HG03097 (cell line): ENCODE data around the gene MORN1.

Experiments
- ATAC-seq: cut with Tn5 transposase; IDR thresholded peaks from one replicate; pipeline ENCODE4 v1.9.1; 2021; ENCODE audit not compliant: unreplicated experiment, low FRiP score

MORN1 gene

DNA sequence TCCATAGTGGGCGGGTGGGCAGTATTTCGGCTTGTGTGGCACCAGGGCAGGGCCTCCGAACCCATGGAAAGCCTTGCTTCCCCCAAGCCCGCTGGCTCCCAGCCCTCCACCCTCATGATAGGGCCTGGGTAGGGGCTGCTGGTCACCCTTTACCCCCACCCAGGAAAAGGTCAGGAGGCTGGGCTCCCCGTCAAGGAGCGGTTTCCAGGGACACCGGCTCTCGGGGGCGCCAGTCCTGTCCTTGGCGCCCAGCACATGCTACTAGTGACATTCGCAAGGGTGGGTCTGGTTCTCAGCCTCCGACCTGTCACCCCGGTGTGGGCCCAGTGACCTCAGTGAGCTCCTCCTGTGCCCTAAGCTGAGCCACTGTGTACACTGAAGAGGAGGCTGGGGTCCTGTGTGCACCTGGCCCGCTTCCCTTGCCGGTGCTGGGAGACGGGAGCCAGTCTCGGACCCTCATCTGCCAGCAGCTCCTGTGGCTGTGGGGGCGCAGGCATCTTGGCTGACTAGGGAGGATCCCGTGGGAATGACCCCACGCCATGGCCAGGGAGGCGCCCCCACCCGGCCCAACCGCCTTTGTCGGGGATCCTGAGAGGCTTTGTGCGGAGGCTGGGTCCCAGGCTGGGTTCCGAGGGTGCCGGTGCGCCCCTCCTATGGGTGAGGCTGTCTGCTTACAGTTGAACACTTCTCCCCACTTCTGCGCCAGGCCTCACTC lies 108.6 kb downstream of the MORN1 start:
- ATAC-seq, result no peak

DNA sequence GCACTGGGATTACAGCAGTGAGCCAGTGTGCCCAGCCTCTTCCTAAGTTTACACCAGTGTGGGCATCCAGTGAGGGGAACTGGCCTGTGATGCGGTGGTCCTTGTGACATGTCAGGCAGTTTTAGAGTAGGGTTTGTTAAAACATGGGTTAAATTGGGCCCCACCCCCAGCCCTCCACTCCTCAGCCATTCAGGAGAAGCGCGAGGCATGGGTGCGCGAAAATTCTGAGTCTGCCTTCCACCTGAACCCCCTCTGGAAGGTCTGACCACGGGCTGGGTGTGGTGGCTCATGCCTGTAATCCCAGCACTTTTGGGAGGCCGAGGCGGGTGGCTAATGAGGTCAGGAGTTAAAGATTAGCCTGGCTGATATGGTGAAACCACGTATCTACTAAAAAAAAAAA lies 111.5 kb downstream of the MORN1 start:
- ATAC-seq, result no peak

DNA sequence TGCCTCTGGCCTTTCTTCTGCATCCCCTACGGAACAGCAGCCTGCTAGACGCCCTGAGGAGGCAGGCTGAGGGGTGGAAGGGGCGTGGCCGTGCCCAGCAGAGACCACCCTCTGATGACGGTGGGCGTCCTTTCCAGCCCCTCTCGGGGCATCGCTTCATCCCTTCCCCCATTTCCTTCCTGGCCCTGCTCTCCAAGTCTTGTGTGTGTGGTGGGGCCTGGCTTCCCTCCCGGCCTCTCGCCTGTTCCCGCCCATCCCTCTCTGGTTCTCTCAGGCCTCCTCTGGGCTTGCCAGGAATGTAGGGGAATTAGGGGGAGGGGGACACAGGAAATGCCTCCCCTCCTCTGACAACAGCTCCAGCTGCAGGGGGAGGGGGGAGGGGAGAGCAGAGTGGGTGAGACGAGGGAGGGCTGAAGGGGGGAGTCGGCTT lies 112.1 kb downstream of the MORN1 start:
- ATAC-seq, result no peak

DNA sequence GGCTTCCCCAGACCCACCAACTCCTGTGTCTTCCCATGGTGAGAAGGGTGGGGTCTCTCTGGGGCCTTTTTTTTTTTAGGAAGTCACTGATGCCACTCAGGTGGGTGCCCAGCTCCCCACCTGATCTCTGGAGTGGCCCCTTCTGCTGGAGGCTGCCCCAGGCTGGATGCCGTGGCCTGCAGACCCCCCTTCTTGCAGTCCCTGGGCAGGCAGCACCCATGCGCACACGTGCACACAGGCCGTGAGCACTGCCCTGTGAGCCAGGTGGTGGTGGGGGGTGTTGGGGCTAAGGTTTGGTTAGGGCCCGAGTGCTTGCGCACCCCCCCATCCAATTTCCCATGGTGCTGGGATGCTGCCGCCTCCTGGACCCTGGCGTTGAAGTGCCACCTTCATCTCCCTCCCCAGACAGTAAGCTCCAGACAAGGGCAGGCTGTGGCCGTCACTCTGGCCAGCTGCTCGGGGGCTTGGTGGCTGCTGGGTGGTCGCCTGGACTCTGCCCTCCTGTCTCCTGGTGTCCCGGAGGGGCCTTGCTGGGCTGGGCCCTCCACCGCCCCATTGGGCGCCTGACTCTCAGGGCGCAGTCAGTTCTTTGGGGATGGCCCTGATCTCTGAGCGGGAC lies 112.7 kb downstream of the MORN1 start:
- no peak for ATAC-seq

DNA sequence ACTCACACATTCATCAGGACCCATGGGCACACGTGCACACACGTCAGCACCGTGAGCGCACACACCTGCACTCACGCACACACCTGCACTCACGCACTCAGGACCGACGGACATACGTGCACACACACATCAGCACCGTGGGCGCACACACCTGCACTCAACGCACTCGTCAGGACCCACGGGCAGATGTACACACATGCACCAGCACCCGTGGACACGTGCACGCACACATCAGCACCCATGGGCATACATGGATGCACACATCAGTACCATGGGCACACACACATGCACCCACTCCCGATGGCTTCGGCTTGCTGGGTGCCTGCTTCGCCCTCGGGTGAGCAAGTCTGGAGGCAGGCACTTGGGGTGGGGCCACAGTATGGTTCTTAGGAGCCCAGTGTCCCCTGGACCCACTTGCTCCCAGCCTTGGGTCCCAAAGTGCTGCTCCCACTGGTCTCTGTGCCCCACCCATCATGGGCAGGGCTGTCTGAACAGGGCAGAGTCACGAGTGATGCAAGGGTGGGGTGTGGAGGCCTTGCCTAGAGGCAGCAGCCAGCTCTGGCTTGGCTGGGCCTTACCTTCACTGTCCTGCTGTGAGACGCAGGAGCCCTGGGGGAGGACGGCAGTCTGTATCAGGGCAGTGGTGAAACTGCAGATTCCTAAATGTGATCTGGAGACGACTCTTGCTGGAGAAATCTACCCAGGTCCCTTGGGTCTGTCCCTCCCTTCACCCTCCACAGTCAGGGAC lies 113.4 kb downstream of the MORN1 start:
- ATAC-seq, result no peak

DNA sequence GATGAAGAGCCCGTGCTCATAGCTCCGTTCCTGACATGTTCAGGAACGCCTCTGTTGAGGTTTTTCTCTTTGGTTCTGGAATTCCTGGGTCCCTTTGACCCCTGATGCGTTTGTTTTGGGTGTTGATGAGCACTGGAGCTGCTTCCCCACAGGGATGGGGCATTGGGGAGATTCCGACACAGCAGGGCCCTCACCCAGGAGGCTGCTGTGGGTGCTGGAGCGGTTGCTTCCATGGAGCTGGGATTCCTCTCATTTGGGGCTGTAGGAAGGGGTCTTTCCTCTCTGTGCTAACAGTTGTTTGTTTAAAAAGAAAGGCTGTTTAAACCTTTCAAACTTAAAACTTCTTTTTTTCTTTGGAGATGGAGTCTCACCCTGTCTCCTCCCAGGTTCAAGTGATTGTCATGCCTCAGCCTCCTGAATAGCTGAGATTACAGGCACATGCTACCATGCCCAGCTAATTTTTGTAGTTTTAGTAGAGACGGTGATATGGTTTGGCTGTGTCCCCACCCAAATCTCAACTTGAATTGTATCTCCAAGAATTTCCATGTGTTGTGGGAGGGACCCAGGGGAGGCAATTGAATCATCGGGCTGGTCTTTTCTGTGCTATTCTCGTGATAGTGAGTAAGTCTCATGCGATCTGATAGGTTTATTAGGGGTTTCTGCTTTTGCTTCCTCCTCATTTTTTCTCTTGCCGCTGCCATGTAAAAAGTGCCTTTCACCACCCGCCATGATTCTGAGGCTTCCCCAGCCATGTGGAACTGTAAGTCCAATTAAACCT lies 114.4 kb downstream of the MORN1 start:
- ATAC-seq, result no peak

DNA sequence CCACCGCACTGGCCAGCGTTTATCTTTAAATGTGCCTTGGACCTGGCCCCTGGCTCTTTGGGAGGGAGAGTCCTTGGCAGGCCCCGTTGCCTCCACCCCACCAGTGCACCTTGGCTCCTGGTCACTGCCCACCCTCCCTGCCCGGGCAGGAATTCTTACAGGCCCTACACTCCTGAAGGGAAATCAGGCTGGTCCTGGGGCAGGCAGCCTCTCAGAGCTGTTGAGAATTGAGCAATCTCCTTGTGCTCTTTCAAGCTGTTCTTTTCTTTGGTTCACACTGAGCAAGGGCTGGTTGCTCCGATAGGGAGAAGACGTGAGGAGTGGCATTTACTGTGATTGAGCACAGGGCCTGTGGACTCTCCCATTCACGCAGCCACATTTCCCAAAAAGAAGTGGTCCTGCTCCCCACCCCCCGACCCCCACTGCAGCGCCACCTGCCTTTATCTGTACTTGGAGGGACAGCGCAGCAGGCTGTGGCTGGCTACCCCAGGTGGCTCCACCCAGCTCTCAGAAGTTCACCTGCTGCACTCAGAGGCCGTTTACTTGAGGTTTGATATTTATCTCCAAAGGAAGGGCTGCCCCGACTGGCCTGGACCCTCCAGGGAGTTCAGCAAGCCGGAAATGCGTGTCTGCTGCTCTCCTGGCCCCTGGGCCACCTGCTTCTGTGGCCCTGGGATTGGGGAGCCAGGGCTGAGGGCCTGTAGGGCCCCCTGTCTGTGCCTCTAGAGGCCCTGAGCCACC lies 115.4 kb downstream of the MORN1 start:
- ATAC-seq, result no peak

DNA sequence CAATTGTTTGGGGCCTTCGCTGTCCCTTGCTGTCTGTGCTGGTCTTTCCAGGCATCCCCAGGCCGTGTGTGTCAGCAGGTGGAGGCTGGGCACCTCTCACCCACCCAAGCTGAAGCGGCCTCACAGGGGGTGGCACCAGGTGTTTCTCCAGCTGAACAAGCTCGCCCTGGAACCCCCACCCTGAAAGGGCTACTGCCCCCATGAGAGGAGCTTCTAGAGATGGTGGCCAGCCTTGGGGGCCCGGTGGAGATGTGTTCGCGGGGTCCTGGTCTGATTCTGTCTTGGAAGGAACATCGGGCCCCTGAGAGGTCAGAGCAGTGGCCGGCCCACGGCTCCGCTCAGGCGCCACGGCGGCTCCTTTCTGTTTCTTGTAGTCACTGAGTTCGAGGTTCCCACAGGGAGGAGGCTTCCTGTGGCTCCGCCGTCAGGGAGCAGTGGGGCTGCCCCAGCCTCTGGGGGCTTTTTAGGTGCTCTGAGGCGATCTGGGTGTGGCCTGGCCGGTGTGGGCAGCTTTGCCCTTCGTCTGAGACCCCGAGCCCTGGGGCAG lies 116.4 kb downstream of the MORN1 start:
- no peak for ATAC-seq

DNA sequence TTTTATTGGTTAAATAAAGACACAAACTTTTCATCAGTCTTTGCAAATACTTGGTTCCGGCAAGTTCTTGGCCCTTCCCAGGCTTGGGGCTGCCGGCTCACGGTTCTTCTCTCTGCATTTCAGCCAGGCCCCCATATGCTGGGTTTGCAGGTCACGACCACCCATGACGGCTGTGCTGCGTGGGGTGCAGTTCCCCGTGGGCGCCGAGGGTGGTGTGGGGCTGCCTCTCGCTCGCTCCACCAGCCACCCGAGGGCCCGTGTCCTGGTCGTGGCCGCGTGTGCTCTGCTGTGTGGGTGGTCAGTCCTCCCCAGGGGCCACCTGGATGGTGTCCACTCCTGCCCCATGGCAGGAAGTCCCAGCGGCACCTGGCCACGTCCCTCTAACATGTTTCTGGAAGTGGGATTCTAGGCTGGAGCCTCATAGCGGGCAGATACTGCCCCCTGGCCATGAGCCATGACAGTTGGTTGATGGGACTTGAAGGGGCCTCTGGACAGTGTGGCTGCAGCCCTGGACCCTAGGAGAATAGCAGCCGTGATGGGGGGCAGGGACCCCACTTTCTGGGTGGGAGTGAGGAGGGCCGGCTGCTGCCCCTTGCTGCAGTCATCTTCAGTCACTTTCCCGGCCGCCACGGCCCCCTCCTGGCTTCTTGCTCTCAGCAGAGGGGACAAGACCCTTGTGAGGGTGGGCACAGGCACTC lies 117.0 kb downstream of the MORN1 start:
- no peak for ATAC-seq

DNA sequence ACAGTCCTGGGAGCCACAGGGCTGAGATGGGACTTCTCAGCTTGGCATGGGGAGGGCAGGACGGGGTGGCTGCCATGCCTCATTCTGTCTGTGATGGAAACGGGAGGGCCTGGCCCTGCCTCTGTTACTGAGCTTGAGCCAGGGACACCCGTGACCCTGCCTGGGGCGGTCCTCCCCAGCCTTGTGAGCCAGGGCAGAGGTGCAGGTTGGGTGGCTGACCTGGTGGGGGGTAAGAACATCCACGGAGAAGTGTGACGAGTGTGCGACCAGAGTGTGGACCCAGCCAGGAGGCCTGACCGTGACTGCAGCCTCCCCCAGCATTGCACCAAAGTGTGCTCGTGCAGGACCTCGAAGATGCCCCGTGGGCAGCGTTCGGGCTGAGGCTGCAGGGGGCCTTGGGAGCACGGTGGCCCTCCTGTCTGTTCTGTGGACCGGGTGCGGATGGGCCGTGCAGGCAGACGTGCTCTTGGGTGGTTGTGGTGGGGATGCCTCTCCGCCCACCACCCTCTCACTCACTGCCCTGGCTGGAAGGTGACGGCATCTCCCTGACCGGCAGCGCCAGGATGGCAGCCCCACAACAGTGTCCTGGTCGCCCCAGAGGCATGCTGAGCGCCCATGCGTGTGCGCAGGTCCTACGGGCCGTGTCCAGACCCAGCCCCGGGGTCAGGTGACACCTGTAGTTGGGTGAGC lies 117.8 kb downstream of the MORN1 start:
- ATAC-seq, result no peak

DNA sequence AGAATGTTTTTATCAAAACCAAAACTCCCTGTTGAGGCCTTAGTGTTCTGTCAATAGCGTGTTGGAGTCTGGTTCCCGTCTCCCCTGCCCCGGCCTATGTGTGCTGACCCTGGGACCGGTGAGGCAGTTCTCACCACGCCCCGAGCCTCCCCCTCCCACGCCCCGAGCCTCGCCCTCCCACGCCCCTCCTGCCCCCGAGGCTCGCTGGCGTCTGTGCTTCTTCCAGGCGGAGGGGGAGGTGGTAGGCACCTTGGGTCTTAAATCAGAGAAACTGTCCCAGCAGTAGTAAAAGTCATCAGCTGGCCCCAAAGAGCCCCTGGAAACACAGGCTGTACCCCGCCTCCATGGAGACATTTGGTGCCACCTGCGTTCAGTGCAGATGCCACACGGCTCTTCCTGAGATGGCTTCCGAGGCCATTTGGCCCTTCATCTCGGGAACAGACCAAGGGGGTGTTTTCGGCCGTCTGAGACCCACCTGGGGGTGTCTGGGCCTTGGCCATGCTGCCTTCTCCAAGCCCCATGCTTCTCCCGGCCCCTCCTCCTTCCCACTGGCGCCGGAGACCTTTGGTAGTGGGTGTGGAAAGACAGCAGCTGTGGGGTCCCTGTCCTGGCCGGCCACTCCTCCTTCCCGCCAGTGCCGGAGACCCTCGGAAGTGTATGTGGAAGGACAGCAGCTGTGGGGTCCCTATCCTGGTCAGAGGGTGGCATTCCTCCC lies 118.5 kb downstream of the MORN1 start:
- no peak for ATAC-seq

DNA sequence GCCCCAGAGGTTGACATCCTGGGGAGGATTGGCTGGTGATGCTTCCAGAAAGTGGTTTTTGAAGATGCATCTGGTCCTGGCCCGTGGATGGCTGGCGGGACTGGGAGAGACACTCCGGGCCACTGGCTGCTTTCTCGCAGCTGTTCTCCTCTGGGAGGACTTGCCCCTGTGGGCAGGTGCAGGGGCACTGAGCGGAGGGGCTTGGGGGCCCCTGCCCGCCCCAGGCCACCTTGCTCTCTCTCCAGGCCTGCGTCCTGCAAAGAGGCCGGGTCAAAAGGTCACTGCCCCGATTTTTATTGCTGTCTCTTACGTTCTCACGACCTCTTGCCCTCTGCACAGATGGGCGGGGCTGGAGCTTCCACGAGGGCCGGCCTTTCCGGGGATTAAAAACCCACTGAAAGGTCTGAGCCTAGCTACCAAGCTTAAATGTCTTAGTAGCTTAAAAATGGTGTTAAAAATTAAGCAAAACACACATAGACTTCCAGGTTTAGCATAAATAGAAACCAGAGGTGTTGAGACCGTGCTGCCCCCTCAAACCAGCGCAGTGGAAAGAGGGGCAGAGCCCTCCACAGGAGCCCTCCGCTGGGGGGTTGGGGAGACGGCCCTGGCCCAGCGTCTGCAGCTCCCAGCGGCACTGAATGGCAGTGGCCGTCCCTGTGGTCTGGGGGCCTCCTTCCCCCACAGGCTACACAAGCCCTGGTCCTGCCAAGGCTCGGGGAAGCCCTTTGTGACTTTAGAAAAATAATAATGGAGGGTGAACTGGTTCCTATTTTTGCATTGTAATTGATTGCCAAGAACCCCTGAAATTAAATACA lies 119.3 kb downstream of the MORN1 start:
- ATAC-seq, result no peak
